HCT116 (cell line): ENCODE data around the gene ACOT9.

Source experiments
- POLR2A ChIP-seq: IDR thresholded peaks from 2 replicates; pipeline ENCODE4 v1.7.0; 2011; ENCODE audit warnings: borderline replicate concordance; ENCODE audit not compliant: insufficient read depth, insufficient read length; ENCODE audit errors: extremely low read depth
- SIN3A ChIP-seq: IDR thresholded peaks from 2 replicates; pipeline ENCODE4 v1.6.1; 2012; ENCODE audit warnings: low read depth
- SP1 ChIP-seq: IDR thresholded peaks from 2 replicates; pipeline ENCODE4 v1.6.1; 2012; ENCODE audit warnings: low read depth
- TCF7L2 ChIP-seq: IDR thresholded peaks from 2 replicates; pipeline ENCODE4 v1.7.0; 2011; ENCODE audit warnings: borderline replicate concordance, inconsistent platforms; ENCODE audit not compliant: insufficient read depth, insufficient read length; ENCODE audit errors: extremely low read depth
- ZFX ChIP-seq: fragments of 450-650 bp; IDR thresholded peaks from 2 replicates; pipeline ENCODE4 v1.6.1; 2017
- ZNF274 ChIP-seq: fragments of 200-500 bp; sonication (Bioruptor generic); IDR thresholded peaks from 2 replicates; pipeline ENCODE4 v1.6.1; 2014; ENCODE audit warnings: mild to moderate bottlenecking, low read depth, low read length, inconsistent platforms
- TF ChIP-seq, protein P1 (sequence below): IDR thresholded peaks from 2 replicates; pipeline ENCODE4 v1.6.1; 2012; ENCODE audit warnings: low read depth

DNA sequence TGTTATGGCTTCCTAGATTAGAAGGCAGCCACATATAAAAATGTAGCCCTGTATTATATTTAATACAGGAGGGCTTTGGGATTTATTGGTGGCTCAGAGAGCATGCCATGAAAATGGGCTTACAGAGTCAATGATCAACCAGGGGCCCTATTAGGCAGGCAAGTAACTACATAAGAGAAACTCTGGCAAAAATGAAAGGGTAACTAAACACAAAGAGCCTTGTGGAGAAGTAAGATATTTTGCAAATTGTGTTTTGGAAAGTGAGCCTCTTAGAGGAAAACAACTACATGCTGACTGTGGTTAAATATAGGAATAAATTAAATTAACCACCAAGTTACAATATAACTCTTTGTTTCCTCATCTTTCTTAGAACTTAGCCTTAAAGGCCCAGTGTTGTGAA, 45.4 kb upstream of the ACOT9 start:
- TF ChIP-seq ZFX (no peak), SIN3A (no peak), POLR2A (no peak), ZNF274 (no peak), TCF7L2 (no peak), SP1 (no peak)
- TF ChIP-seq, protein P1, sequence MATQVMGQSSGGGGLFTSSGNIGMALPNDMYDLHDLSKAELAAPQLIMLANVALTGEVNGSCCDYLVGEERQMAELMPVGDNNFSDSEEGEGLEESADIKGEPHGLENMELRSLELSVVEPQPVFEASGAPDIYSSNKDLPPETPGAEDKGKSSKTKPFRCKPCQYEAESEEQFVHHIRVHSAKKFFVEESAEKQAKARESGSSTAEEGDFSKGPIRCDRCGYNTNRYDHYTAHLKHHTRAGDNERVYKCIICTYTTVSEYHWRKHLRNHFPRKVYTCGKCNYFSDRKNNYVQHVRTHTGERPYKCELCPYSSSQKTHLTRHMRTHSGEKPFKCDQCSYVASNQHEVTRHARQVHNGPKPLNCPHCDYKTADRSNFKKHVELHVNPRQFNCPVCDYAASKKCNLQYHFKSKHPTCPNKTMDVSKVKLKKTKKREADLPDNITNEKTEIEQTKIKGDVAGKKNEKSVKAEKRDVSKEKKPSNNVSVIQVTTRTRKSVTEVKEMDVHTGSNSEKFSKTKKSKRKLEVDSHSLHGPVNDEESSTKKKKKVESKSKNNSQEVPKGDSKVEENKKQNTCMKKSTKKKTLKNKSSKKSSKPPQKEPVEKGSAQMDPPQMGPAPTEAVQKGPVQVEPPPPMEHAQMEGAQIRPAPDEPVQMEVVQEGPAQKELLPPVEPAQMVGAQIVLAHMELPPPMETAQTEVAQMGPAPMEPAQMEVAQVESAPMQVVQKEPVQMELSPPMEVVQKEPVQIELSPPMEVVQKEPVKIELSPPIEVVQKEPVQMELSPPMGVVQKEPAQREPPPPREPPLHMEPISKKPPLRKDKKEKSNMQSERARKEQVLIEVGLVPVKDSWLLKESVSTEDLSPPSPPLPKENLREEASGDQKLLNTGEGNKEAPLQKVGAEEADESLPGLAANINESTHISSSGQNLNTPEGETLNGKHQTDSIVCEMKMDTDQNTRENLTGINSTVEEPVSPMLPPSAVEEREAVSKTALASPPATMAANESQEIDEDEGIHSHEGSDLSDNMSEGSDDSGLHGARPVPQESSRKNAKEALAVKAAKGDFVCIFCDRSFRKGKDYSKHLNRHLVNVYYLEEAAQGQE = no peak
